COR-L47 (cell line): ENCODE measurements around the gene SMARCC2.

Experiments
- DNase-seq: peaks from one replicate; lab custom pipeline; 2025; lab: John Stamatoyannopoulos, UW

SMARCC2 gene

DNA sequence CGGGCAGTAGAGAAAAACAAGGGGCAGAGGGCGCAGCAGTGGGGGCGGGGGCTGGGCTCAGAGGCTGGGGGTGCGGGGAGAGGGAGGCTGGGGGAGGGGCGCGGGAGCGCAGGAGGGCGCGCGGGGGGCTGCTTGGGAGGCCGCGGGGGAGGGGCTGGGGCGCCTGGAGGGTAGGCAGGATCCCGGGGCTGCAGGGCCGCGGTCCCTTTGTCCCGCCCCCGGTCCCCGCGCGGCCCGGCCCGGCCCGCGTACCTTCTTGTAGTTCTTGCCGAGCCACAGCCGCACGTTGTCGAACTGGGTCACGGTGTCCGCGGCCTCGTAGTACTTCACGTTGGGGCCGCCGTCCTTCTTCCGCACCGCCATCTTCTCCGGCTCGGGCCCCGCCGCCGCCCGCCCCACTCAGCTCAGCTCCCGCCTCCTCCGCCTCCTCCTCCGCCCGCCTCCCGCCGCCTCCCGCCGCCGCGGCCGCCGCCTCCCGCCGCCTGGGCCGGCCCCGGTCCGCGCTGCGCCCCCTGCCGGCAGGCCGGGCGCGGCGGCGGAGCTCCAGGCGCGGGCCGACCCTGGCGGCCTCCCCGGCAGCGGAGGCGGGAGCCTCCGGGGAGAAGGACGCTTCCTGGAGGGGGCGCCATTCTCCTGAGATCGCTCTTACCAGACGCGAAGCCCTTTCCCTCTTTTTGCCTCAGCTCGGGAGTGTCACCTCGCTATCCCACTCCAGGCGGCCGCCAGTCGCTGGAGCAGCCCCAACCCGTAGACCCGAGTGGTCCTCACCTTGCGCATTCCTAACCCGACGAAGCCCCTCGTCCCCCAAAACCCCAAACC is at the start of gene SMARCC2:
Gene SMARCC2 (minus strand): TSS at position 385 of the 819 bp plus-strand sequence. CDS start 22 bp downstream, at position 363.
- peak; percentile 84 for DNase-seq

DNA sequence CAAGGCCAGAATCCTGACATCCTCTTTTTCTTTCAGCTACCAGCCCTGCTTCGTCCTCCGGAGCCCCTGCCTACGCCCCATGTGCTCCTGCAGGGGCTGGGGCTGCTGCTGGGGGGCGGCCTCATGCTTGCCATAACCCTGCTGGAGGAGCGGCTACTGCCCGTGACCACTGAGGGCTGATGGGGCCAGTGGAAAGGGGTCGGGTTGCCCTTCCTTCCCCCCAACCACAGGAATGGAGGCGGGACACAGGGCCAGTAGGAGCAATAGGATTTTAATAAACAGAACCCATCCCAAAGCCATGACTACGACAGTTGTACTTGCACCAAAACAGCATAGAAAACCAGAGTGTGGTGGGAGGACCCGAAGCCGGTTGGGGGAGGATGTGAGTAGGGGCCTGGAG is 48.3 kb upstream of the SMARCC2 start:
- no peak for DNase-seq

GRCh38 chr12:56236985-56237384 is 47.7 kb upstream of the SMARCC2 start:
- no peak for DNase-seq

DNA sequence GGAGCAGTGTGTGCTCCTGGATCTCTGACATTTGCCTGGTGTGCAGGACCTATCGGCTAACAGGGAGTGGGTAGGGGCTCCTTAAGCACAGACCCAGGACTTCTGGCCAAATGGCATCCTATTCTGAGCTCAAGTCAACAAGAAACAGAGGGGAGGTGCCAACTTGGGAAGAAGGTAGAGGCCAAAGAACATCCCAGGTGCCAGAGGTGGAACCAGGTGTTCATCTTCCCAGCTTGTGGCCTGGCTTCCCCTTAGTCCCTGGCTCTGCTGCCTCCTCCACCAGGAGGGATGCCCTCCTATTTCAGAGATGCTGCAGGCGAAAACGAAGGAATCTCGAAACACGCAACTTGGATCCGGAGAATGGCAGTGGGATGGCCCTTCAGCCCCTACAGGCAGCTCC is 46.8 kb upstream of the SMARCC2 start:
- DNase-seq, result no peak

DNA sequence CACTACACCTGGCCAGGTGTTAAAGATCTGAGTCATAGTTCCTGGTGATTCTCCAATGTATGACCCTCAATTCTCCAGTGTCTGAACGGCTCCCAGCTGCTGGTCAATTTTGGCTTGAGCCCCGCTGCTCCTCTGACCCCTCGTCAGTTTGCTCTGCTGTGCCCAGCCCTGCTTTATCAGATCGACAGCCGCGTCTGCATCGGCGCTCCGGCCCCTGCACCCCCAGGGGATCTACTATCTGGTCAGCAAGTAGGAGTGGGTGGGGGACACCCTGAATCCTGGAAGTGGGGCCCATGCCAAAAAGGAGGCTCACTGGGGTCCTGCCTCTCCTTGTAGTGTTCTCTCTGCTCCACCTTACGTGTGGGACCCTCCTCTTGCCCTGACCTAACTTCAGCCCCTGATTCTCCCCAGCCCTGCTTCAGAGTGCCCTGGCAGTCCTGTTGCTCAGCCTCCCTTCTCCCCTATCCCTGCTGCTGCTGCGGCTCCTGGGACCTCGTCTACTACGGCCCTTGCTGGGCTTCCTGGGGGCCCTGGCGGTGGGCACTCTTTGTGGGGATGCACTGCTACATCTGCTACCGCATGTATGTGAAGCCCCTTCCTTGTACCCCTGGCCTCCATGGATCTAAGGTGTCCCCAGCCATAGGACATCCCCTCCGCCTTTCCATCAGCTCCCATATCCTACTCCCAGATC is 45.6 kb upstream of the SMARCC2 start:
- DNase-seq, result no peak

DNA sequence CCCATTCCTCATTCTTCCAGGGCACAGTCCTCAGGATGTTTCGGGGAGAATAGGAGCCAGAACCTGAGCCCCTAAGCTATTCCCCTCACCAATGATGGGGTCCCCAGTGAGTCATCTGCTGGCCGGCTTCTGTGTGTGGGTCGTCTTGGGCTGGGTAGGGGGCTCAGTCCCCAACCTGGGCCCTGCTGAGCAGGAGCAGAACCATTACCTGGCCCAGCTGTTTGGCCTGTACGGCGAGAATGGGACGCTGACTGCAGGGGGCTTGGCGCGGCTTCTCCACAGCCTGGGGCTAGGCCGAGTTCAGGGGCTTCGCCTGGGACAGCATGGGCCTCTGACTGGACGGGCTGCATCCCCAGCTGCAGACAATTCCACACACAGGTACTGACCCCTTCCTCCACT is 41.9 kb upstream of the SMARCC2 start:
- no peak for DNase-seq

GRCh38 chr12:56230432-56231183 is 41.3 kb upstream of the SMARCC2 start:
- no peak for DNase-seq

DNA sequence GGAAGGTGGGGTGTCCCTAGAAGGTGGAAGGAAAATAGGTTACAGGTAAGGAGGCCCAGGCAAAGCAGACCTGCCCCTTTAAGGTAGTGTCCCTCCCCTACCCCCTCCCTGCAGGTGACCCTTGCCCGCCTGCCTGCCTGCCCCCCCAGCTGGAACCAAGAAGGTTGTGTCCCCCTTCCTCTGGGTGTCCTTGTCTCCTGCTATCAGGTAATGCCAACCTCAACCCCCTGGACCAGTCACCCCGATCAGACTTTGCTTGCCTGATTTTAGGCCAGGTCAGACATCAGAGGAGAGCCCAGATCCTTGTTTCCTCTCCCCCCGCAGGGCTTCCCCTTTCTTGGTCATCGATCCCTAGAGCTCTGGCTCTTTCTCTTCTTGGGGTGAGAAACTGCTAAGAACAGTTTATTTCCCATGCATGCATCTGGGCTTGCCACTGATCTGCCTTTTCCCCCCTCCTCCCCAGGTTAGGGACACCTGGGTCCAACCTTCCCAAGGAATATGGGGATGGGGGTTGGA is 40.7 kb upstream of the SMARCC2 start, which contains the start of gene SLC39A5:
Gene SLC39A5 (plus strand): TSS at position 136 of the 516 bp plus-strand sequence. CDS start 1,224 bp downstream, outside the sequence.
- DNase-seq, result no peak

DNA sequence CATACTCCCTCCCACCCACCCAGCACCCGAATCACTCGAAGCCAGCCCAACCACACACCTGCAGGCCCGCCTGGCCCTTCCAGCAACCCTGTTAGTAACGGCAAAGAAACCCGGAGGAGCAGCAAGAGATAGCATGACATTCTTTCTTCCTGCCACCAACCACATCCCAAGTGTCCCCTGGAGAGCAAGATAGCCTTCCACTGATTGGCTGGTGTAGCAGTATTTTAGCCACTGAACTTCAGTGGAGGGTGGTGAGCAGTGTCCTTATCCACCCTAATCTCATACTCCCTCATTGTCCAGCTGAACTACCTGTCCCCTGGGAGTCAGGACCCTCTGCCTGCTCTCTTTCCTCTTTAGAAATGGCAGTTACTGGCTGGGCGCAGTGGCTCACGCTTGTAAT is 39.8 kb upstream of the SMARCC2 start:
- DNase-seq, result no peak

GRCh38 chr12:56224954-56225353 is 35.7 kb upstream of the SMARCC2 start:
- no peak for DNase-seq

DNA sequence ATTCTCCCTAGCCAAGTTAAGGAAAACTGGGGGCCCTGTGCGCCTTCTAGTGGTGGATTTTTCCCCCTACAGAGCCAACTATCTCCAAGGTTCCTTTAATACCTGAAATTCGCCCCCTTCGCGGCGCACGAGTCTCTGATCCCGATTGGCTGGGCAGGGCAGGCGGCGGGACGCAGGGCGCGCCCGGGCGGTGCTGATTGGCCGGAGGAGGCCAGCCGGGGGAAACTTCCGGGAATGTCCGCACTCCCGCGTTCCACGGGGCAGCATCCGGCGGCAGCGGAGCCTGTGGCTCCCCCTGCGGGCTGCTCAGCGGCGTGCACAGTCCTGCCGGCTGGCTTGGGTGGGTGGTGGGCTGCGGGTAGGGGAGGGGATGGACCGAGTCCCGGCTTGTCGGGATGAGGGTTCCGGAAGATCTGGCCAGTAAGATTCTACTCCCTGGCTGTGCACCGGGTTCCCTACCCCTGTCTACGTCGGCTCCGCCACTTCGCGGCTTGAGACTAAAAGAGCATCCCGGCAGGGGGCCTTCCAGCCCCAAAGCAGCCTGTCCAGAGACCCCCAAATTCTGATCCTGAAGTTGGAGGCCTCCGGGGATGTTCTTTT is 34.9 kb upstream of the SMARCC2 start, which contains the start of gene NABP2:
Gene NABP2 (plus strand): TSS at position 241 of the 600 bp plus-strand sequence. CDS start 515 bp downstream, outside the sequence.
- peak; percentile 97 for DNase-seq

GRCh38 chr12:56223571-56224101 is 34.4 kb upstream of the SMARCC2 start:
- DNase-seq, result no peak

GRCh38 chr12:56222531-56222895 is 33.2 kb upstream of the SMARCC2 start:
- DNase-seq, result no peak

DNA sequence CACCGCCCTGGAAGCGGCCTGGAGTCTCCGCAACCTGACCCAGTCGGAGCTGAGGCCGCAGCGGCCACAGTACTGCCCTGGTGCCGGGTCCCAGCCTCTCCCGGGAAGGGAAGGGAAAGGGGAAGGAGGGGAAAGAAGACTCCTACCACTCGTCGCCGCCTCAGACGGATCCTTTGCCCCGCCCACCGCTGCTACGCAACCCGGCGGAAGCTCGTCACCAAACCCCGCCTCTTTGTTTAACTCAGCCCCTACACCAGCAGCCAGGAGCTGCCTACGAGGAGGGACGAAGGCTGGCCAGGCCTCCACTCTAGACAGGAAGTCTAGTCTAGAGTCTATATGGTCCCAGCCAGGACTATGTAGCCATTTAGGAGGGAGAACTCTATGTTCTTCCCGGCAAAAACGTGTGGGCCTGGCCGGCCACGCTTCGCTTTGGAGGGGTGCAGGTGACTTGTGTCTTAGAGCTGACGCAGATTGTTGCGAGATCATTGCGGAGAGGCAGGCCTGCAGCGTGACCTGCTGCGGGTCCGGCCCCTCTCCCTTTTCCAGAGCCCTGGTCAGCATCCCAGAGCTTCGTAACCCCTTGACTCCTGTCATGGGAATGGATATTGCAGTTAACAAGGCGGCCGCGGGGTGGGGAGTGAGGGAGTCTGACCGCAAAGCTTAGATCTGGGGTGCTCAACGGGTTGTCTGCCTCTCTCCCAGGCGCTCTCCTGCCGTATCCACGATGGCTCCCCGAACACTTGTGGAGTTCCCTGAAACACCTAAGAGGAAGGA is 32.7 kb upstream of the SMARCC2 start, which contains the start of gene RNF41:
Gene RNF41 (minus strand): TSS at position 166 of the 774 bp plus-strand sequence. CDS start 7,875 bp downstream, outside the sequence.
- DNase-seq, result peak; percentile 93

DNA sequence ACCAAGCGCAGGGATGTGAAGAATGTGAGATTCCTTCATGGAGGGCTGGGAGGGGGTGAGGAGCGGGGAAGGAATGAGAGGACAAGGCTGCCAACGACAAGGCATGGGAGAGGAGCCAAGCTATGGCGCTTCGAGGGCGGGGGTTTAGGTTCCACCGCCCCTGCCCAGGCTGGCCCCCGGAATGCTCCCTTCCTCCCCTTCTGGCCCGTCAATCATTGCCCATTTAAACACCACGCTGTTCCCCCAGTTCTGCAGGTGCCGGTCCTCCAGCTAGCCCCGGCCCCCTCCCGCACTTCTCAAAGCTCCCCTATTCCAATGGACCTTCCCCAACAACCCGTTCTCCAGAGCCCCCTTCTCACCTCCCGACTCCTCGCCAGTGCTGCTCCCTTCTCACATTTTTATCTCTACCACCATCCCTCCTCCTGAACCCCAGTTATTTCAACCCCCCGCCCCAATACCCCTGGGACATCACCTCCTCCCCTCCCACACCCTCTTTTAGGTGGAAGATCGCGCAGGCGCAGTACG is 32.0 kb upstream of the SMARCC2 start:
- DNase-seq, result no peak

- DNase-seq, result no peak
Observed at GRCh38 chr12:56220611-56221231, 31.4 kb upstream of the SMARCC2 start.

- no peak for DNase-seq
Observed at GRCh38 chr12:56219840-56220239, 30.6 kb upstream of the SMARCC2 start.

DNA sequence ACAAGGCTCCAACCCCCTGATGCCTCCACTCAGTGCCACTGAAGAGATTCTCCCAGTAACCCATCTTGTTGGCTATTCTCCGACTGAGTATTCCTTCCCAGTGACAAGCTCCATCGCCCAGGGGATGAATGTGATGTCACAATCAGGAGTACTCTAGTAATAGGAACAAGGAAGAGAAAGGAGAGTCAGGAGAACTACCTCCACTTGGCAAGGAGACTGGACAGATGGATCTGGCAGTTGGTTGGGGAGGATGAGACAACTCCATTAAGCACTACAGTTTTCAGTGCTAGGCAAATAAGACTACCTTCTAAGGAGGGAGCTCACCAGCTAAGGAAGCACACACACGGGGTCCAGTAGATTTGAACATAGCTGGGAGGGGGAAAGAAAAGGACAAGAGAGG is 27.2 kb upstream of the SMARCC2 start:
- DNase-seq, result no peak

DNA sequence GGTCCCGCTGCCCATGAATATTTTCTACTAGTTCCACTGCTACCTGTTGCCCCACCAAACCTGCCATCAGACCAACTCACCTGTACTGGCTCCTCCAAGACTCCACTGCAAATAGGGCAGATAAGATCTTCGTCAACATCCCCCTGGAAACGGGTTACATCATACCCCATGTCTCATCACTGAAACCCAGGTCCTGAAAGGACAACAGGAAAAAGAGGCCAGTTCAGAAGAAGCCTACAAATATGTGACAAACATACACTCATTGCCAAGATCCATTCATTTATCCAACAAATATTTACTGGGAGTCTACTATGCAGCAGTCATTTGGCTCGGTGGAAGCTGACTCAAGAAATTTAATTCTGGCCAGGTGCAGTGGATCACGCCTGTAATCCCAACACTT is 24.6 kb upstream of the SMARCC2 start:
- DNase-seq, result no peak

GRCh38 chr12:56212361-56212760 is 23.1 kb upstream of the SMARCC2 start:
- DNase-seq, result no peak
